MV-4-11 (cell line): Measurements from ENCODE around the gene OR7C1.
"Not testable (repeated sequence)": the region's sequence is repeated elsewhere in the genome, so short reads cannot be mapped to it uniquely, and the experiment has no call there.

Source experiments
- DNase-seq: peaks from one replicate; lab custom pipeline; 2025; lab: John Stamatoyannopoulos, UW

Gene OR7C1

DNA sequence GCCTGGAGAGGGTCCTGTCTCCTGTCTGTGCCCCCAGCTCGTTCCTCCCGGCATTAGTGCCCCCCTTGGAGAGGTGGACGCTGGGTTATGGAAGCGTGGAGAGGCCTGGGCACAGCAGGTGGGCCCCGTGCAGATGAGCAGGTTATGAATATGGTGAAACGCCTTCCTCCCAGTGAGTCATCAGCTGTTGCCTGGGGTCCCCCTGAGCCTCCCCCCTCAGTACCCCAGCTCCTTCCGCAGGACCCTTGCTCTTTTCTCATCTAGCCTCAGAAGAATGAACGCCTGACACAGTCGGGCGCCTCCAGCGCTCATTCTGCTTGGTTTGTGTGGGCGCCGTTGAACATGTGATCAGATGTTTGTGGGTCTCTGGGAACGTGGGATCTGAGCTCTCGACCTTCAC, 69.1 kb downstream of the OR7C1 start:
- not testable (repeated sequence) for DNase-seq

DNA sequence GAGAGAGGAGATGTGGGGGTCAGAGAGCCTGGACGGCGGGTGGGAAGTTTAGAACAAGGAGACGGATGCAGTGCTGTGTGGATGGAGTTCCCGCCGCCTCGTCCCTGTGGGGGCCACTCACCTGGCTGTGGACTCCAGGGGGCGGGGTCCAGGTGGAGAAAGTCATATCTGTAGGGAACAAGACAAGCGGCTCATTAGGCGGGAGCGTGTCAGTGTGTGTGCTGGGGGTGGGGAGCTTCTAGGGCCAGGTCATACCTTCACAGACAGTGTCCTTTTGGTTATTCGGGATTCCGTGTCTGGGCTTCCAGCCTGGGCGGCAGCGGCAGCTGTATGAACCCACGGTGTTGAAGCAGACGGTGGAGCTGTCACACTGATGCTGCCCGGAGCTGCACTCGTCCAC, 69.6 kb downstream of the OR7C1 start:
- not testable (repeated sequence) for DNase-seq

DNA sequence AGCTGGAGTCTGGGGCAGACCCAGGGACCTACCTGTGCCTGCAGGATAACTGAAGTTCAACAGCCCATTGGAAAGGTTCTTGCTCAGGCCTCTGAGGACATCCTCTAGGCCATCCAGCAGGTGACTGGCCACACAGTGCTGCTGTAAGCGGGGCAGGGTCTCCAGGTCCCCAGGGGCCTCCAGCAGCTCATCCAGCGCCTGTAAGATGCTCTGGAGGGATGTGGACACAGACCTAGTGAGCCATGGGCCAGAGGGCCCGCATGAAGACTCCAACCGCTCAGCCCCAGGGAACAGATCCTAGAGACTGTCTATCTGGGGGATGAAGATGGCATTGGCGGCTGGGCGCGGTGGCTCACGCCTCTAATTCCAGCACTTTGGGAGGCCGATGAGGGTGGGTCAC, 70.6 kb downstream of the OR7C1 start:
- DNase-seq: no peak

DNA sequence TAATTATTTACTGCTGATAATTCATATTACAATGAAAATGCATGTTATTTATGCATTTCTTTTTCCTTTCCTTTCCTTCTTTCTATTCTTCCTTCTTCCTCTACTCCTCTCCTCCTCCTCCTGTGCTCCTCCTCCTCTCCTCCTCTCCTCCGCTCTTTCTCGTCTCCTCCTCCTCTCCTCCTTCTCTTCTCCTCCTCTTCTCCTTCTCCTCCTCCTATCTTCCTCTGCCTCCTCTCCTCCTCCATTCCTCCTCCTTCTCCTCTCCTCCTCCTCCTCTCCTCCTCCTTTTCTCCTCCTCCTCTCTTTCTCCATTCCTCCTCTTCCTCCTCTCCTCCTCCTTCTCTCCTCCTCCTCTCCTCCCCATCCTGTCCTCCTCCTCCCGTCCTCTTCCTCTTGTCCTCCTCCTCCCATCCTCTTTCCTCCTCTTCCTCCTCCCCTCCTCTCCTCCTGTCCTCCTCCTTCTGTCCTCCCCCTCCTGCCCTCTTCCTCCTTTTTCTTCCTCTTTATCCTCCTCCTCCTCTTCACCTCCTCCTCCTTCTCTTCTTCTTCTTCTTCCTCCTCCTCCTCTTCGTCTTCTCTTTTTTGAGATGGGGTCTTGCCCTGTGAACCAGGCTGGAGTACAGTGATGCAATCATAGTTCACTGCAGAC, 71.4 kb downstream of the OR7C1 start:
- no peak for DNase-seq

DNA sequence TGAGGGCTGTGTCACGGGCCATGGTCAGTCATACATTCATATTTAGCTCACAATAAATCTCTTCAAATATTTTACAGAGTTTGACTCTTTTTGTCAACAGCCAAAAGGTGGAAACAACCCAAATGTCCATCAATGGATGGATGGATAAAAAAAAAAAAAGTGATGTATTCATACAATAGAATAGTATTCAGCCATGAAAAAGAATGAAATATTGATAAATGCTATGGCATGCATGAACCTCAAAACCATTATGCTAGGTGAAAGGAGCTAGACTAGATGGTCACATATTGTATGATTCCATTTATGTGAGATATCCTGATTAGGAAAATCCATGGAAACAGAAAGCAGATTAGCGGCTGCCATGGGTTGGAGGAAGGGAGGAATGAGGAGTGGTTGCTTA, 72.9 kb downstream of the OR7C1 start:
- no peak for DNase-seq

DNA sequence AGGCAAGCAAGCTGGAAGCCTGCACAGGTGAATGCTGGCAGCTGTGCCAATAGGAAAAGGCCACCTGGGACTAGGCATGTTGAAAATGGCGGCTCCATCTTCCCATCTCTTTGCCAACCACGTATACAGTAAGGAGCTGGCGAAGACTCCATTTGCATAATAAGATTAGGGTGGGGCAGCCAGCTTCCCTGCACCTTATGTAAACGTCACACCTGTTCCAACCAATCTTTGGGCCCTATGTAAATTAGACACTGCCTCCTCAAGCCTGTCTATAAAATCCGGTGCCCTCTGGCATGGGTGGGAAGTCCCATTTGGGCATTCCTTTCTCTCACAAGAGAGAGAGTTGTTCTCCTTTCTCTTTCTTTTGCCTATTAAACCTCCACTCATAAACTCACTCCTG, 73.4 kb downstream of the OR7C1 start:
- no peak for DNase-seq

DNA sequence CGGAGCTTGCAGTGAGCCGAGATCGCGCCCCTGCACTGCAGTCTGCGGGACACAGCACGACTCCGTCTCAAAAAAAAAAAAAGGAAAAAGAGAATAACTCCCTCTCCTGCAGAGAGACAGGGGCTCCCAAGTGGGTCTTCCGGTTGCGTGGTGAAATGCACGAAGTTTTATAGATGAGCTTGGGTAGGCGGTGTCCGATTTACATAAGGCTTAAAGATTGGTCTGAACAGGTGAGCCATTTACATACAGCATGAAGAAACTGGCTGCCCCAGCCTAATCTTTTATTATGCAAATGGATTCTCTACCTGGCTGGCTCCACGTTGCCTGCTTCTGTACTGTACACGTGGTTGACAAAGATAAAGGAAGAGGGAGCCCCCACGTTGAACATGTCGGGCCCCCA, 76.2 kb downstream of the OR7C1 start:
- DNase-seq: no peak

DNA sequence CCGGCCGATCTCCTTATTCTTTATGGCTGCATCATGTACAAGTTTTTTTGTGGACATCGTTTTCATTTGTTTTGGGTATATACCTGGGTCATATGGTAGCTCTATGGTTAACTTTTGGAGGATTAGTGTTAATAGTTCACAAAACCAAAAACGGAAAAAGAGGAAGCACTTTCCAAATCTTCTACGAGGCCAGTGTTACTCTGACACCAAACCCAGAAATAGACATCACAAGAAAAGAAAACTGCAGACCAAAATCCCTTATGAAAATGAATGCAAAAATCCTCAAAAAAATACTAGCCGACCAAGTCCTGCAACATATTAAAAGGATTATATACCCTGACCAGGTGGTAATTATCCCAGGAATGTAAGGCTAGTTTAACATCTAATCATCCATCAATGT, 86.4 kb downstream of the OR7C1 start:
- DNase-seq: peak; percentile 76
